Tibial artery (tissue), 4 donors: ENCODE data around the gene FAF2.
A peak's percentile ranks its signal among the peaks of the same experiment; 100 is the strongest.

Source experiments
- DNase-seq, 2 donors: peaks; one replicate each; pipeline ENCODE4 v3.0.0-alpha.2; 2019
- H3K27ac ChIP-seq, 2 donors: fragments of 200-600 bp; sonication (generic) in 1 of 2; 1 replicate in 1 of 2; 2 replicates in 1 of 2; pipeline ENCODE4 v1.5.1; 2018 to 2019; ENCODE audit warnings: mild to moderate bottlenecking in 1 of 2
- H3K27me3 ChIP-seq, 2 donors: fragments of 200-600 bp; sonication (generic) in 1 of 2; one replicate each; pipeline versions ENCODE4 v1.5.1 to v1.6.0; 2016 to 2019
- H3K36me3 ChIP-seq, 3 donors: fragments of 200-600 bp; sonication (generic) in 2 of 3; one replicate each; pipeline ENCODE4 v1.5.1; 2016 to 2019; ENCODE audit warnings: mild to moderate bottlenecking in 2 of 3
- H3K4me1 ChIP-seq, 4 donors: fragments of 200-600 bp; sonication (generic) in 2 of 4; 1 replicate in 3 of 4; 2 replicates in 1 of 4; pipeline ENCODE4 v1.5.1; 2016 to 2019
- H3K4me3 ChIP-seq, 2 donors: fragments of 200-600 bp; sonication (generic) in 1 of 2; 1 replicate in 1 of 2; 2 replicates in 1 of 2; pipeline ENCODE4 v1.5.1; 2018 to 2019; ENCODE audit warnings: mild to moderate bottlenecking in 2 of 2
- H3K9me3 ChIP-seq, 3 donors: fragments of 200-600 bp; sonication (generic) in 1 of 3; one replicate each; pipeline ENCODE4 v1.5.1; 2016 to 2019
- CTCF ChIP-seq, 2 experiments: fragments of 200-600 bp in 1 of 2; fragments of 450-650 bp in 1 of 2; IDR thresholded peaks; one replicate each; pipeline ENCODE4 v1.5.1; 2017 to 2019; ENCODE audit warnings: antibody characterized with exemption in 2 of 2, mild to moderate bottlenecking in 1 of 2, moderate library complexity in 1 of 2
- intact Hi-C: fragments of 100-400 bp; cut with DNase I; formaldehyde crosslinking; loops from one replicate; pipeline ENCODE4 v1.15.0; 2023; ENCODE audit warnings: low total_unique reads

Gene FAF2

GRCh38 chr5:176535101-176535663 is 87.0 kb downstream of the FAF2 start:
- intact Hi-C loops, result loop anchor here (5.0 kb wide), 2 partner anchors 88 to 112 kb away; partner anchors contain the start of genes FAF2 and TSPAN17
- Histone ChIP-seq H3K36me3 (peaks cover 18 to 21% (median 21%) of the 10 kb centered on the region in 3 donors), H3K27ac (peak overlapping the region; percentile 92), H3K27me3 (no peaks in the 10 kb centered on the region), H3K9me3 (no peaks in the 10 kb centered on the region), H3K4me3 (peak overlapping the region; percentile 83 to 87), H3K4me1 (peaks cover 3 to 51% (median 39%) of the 10 kb centered on the region in 4 donors)
- TF ChIP-seq CTCF (IDR thresholded peaks at IDR 0.05), result no peak
- no peak for DNase-seq

DNA sequence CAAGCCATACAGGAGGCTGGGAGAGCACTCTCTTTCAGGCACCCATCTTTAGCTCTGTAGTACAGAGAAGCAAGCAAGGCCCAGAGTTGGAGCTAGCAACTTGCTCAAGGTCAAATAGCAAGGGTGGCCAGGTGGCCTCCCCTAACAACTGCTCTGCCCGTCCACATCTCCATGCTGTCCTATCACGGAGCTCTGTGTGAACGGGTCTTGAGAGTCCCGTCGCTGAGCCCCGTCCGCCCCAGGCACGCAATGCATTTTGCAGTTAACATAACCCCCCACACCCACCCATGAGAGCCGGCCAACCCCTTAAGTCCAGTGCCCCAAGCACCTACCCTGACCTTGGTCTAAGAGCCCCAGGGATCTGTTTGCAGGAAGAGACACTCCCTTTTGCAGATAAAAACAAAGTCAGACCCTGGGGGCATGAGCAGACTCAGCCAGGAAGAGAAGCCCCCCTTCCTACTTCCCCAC is 87.5 kb downstream of the FAF2 start:
- TF ChIP-seq CTCF (IDR thresholded peaks at IDR 0.05), result no peak
- no peaks in the 10 kb centered on the region for H3K27me3 ChIP-seq
- peak overlapping the region; percentile 83 to 87 for H3K4me3 ChIP-seq
- no peak for DNase-seq
- peaks cover 3 to 51% (median 39%) of the 10 kb centered on the region in 4 donors for H3K4me1 ChIP-seq
- H3K36me3 ChIP-seq, result peaks cover 14 to 16% (median 16%) of the 10 kb centered on the region in 3 donors
- intact Hi-C loops, result loop anchor here (5.0 kb wide), 2 partner anchors 88 to 112 kb away; partner anchors contain the start of genes FAF2 and TSPAN17
- H3K27ac ChIP-seq, result peak overlapping the region; percentile 92
- H3K9me3 ChIP-seq, result no peaks in the 10 kb centered on the region

- Histone ChIP-seq H3K36me3 (peaks cover 8 to 10% (median 9%) of the 10 kb centered on the region in 3 donors), H3K27me3 (no peaks in the 10 kb centered on the region), H3K4me1 (peaks cover 3 to 51% (median 39%) of the 10 kb centered on the region in 4 donors), H3K27ac (peak overlapping the region; percentile 92), H3K4me3 (peak overlapping the region; percentile 83 to 87), H3K9me3 (no peaks in the 10 kb centered on the region)
- TF ChIP-seq CTCF (IDR thresholded peaks at IDR 0.05), result no peak
- peak; percentile 85 to 88 for DNase-seq
- intact Hi-C loops, result loop anchor here (5.0 kb wide), 2 partner anchors 89 to 111 kb away; partner anchors contain the start of genes FAF2 and TSPAN17
Observed at GRCh38 chr5:176536132-176536901, 88.1 kb downstream of the FAF2 start.

DNA sequence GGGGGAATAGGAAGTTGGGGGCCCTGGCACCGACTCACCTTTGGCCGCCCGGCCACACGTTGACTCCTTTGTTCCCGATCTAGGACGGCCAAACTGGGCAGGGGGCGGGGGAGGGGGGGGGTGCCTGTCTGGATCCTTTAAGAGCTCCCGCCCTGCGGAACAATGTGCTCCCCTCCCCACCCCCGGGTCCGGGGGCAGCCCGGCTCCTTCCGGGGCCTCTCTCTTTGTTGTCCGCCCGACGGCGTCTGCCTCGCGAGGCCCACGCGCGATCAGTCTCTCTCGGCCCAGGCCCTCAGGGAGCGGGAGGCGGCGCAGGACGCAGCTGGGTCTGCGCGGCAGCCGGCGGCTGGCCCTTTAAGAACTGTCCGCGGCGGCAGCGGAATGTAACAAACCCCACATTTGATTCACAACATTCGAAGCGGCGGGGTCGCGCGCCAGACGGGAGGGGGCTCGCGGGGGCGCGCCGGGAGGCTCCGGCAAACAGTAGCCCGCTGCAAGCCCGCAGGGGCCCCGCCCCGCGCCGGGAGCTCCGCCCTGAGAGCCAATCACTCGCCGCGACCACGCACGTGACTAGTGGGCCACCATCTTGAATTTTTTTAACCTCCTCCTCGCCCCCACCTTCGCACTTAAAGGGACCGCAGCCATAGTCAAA is 88.8 kb downstream of the FAF2 start, which contains the start of gene RNF44:
Gene RNF44 (minus strand): TSS at position 501 of the 652 bp plus-strand sequence. CDS start 4,930 bp downstream, outside the sequence.
- peak; percentile 98 to 99 for DNase-seq
- no peak for TF ChIP-seq CTCF (IDR thresholded peaks at IDR 0.05)
- peaks cover 3 to 48% (median 39%) of the 10 kb centered on the region in 4 donors for H3K4me1 ChIP-seq
- no peaks in the 10 kb centered on the region for H3K9me3 ChIP-seq
- H3K27me3 ChIP-seq, result no peaks in the 10 kb centered on the region
- intact Hi-C loops, result loop anchor here (1.0 to 5.0 kb wide), 3 partner anchors 90 to 121 kb away; partner anchors contain the start of genes CLTB, FAF2 and TSPAN17
- H3K27ac ChIP-seq, result peak within 1 kb of the TSS; percentile 92
- H3K4me3 ChIP-seq, result peak within 1 kb of the TSS; percentile 83 to 87
- H3K36me3 ChIP-seq, result peaks cover under 1 to 2% (median 2%) of the 10 kb centered on the region in 3 donors

DNA sequence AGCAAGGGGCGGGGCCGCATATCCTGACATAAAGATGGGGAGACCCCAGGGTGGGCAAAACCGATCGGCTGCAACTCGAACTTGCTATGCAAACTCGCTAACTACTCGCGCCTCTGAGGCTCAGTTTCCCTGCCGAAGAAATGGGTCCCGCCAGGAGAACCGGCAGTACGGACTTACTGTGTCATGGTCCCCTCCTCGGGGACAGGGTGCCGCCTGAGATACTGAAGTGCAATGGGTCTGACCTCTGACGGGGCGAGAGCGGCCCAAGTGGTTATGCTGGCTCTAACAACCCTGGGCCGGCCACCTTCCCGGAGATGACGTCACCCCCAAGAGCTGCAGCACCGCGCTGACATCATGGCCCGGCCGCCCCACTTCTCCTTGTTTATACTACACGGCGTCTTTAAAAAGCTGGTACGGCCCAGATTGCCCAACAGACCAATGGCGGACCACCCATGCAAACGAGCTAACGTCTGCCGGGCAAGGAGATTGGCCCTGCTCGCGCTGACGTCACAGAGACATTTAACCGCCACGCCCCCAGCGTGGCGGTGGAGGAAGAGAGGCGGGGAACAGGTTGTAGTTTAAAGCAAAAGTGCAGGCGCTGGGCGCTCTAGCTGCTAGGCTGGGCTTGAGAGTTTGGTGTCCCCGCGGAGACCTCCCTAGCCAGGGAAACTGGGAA is 89.5 kb downstream of the FAF2 start:
- H3K4me1 ChIP-seq, result peaks cover 3 to 51% (median 40%) of the 10 kb centered on the region in 4 donors
- peak overlapping the region; percentile 92 for H3K27ac ChIP-seq
- H3K27me3 ChIP-seq, result no peaks in the 10 kb centered on the region
- no peak for TF ChIP-seq CTCF (IDR thresholded peaks at IDR 0.05)
- H3K4me3 ChIP-seq, result peak overlapping the region; percentile 83 to 87
- peak; percentile 100 for DNase-seq
- no peaks in the 10 kb centered on the region for H3K9me3 ChIP-seq
- H3K36me3 ChIP-seq, result no peaks in the 10 kb centered on the region
- intact Hi-C loops, result loop anchor here (1.0 to 5.0 kb wide), 3 partner anchors 90 to 121 kb away; partner anchors contain the start of genes CLTB, FAF2 and TSPAN17
